ENCODE results near the gene EFCAB12. TPM values are rescaled to one million over a fixed set of nuclear protein-coding genes. Genes with fewer than 3 reads are reported as not detected.

EFCAB12 gene
- total and polyA plus RNA-seq, 2 of the 13 experiments (the other 11 are each of a cell fraction or from before 2014, with no cell fraction given): 0.31 to 2.4 TPM

- TF ChIP-seq, protein P1, sequence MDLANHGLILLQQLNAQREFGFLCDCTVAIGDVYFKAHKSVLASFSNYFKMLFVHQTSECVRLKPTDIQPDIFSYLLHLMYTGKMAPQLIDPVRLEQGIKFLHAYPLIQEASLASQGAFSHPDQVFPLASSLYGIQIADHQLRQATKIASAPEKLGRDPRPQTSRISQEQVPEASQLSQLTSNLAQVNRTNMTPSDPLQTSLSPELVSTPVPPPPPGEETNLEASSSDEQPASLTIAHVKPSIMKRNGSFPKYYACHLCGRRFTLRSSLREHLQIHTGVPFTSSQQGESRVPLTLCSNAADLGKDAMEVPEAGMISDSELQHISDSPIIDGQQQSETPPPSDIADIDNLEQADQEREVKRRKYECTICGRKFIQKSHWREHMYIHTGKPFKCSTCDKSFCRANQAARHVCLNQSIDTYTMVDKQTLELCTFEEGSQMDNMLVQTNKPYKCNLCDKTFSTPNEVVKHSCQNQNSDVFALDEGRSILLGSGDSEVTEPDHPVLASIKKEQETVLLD (CRISPR knock-in tag; IDR thresholded peaks at IDR 0.05; ENCODE audit: low read depth): no peak
- peak; percentile 61 for TF ChIP-seq ZFX (CRISPR knock-in tag; IDR thresholded peaks at IDR 0.05; ENCODE audit: low read depth)
- TF ChIP-seq POGZ (CRISPR knock-in tag; IDR thresholded peaks at IDR 0.05): no peak
- TF ChIP-seq RXRA (CRISPR knock-in tag; IDR thresholded peaks at IDR 0.05): peak; percentile 23; the same call in 1 of the 2 replicates
- TF ChIP-seq SIN3A (IDR thresholded peaks at IDR 0.05; ENCODE audit: borderline replicate concordance, low read depth, low read length): 0 out of 2 replicates have a peak, but pooled peaks have one; percentile 1
- TF ChIP-seq ZNF20 (CRISPR knock-in tag; IDR thresholded peaks at IDR 0.05): no peak
- TF ChIP-seq NFAT5 (CRISPR knock-in tag; IDR thresholded peaks at IDR 0.05): 0 out of 2 replicates have a peak, but pooled peaks have one; percentile 41
- 0 out of 2 replicates have a peak, but pooled peaks have one; percentile 32 for TF ChIP-seq ZNF274 (CRISPR knock-in tag; IDR thresholded peaks at IDR 0.05)
- TF ChIP-seq ZFP90 (CRISPR knock-in tag; IDR thresholded peaks at IDR 0.05; ENCODE audit: borderline replicate concordance): 0 out of 2 replicates have a peak, but pooled peaks have one; percentile 19
- no peak for TF ChIP-seq RFX3 (CRISPR knock-in tag; IDR thresholded peaks at IDR 0.05)
- 0 out of 2 replicates have a peak, but pooled peaks have one; percentile 2 for TF ChIP-seq ZNF609 (CRISPR knock-in tag; IDR thresholded peaks at IDR 0.05; ENCODE audit: borderline replicate concordance)
- TF ChIP-seq ELF3 (CRISPR knock-in tag; IDR thresholded peaks at IDR 0.05): no peak
- peak; percentile 72; the same call in 1 of the 2 replicates for TF ChIP-seq ZNF546 (CRISPR knock-in tag; conservative IDR thresholded peaks at IDR 0.05)
- TF ChIP-seq RFX1 (IDR thresholded peaks at IDR 0.05): no peak
- no peak for TF ChIP-seq NPAS2 (CRISPR knock-in tag; IDR thresholded peaks at IDR 0.05; ENCODE audit: borderline replicate concordance)
- TF ChIP-seq, protein P2, sequence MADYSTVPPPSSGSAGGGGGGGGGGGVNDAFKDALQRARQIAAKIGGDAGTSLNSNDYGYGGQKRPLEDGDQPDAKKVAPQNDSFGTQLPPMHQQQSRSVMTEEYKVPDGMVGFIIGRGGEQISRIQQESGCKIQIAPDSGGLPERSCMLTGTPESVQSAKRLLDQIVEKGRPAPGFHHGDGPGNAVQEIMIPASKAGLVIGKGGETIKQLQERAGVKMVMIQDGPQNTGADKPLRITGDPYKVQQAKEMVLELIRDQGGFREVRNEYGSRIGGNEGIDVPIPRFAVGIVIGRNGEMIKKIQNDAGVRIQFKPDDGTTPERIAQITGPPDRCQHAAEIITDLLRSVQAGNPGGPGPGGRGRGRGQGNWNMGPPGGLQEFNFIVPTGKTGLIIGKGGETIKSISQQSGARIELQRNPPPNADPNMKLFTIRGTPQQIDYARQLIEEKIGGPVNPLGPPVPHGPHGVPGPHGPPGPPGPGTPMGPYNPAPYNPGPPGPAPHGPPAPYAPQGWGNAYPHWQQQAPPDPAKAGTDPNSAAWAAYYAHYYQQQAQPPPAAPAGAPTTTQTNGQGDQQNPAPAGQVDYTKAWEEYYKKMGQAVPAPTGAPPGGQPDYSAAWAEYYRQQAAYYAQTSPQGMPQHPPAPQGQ (CRISPR knock-in tag; IDR thresholded peaks at IDR 0.05; ENCODE audit: borderline replicate concordance): no peak
- TF ChIP-seq SETDB1 (CRISPR knock-in tag; IDR thresholded peaks at IDR 0.05; ENCODE audit: borderline replicate concordance): no peak
These were observed 29.7 kb downstream of the EFCAB12 start (continued) for GRCh38 chr3:129398803-129399144.

All from HepG2 (cell line).